Measurements from ENCODE around the gene GUCY2F. TPM values are rescaled to one million over a fixed set of nuclear protein-coding genes. Genes with fewer than 3 reads are reported as not detected.

The GUCY2F gene
- total RNA-seq, 2 donors from 2014 or later: not detected

GRCh38 chrX:109350051-109350450 is 131.8 kb downstream of the GUCY2F start:
- no peaks in the 10 kb centered on the region for H3K4me1 ChIP-seq (ENCODE audit: control insufficient read depth in 1 of 2, low read depth in 2 of 2)
- H3K9me3 ChIP-seq: no peaks in the 10 kb centered on the region
- H3K36me3 ChIP-seq: no peaks in the 10 kb centered on the region
- H3K4me3 ChIP-seq: no peak overlapping the region
- H3K27ac ChIP-seq: no peak overlapping the region
- ATAC-seq (ENCODE audit: insufficient number of reproducible peaks, low FRiP score, low read depth) (no peak), DNase-seq (ENCODE audit: low spot score) (no peak)
- TF ChIP-seq CTCF (IDR thresholded peaks at IDR 0.05): no peak
- H3K27me3 ChIP-seq (replicated peaks; ENCODE audit: insufficient read depth): no peaks in the 10 kb centered on the region

- H3K9me3 ChIP-seq: no peaks in the 10 kb centered on the region
- no peaks in the 10 kb centered on the region for H3K4me1 ChIP-seq (ENCODE audit: control insufficient read depth in 1 of 2, low read depth in 2 of 2)
- H3K4me3 ChIP-seq: no peak overlapping the region
- ATAC-seq (ENCODE audit: insufficient number of reproducible peaks, low FRiP score, low read depth) (no peak), DNase-seq (ENCODE audit: low spot score) (no peak)
- no peaks in the 10 kb centered on the region for H3K27me3 ChIP-seq (replicated peaks; ENCODE audit: insufficient read depth)
- no peaks in the 10 kb centered on the region for H3K36me3 ChIP-seq
- H3K27ac ChIP-seq: no peak overlapping the region
- no peak for TF ChIP-seq CTCF (IDR thresholded peaks at IDR 0.05)
Measured at GRCh38 chrX:109347632-109348031, 134.3 kb downstream of the GUCY2F start.

- ATAC-seq (ENCODE audit: insufficient number of reproducible peaks, low FRiP score, low read depth): no peak
- Histone ChIP-seq H3K4me1 (ENCODE audit: control insufficient read depth in 1 of 2, low read depth in 2 of 2) (no peaks in the 10 kb centered on the region), H3K27me3 (replicated peaks; ENCODE audit: insufficient read depth) (no peaks in the 10 kb centered on the region), H3K9me3 (no peaks in the 10 kb centered on the region), H3K27ac (no peak overlapping the region), H3K4me3 (no peak overlapping the region), H3K36me3 (no peaks in the 10 kb centered on the region)
- DNase-seq (ENCODE audit: low spot score): no peak
- no peak for TF ChIP-seq CTCF (IDR thresholded peaks at IDR 0.05)
Measured at GRCh38 chrX:109346491-109346890, 135.4 kb downstream of the GUCY2F start.

- no peak for TF ChIP-seq CTCF (IDR thresholded peaks at IDR 0.05)
- H3K27ac ChIP-seq: no peak overlapping the region
- no peaks in the 10 kb centered on the region for H3K27me3 ChIP-seq (replicated peaks; ENCODE audit: insufficient read depth)
- no peak for DNase-seq (ENCODE audit: low spot score)
- no peaks in the 10 kb centered on the region for H3K4me1 ChIP-seq (ENCODE audit: control insufficient read depth in 1 of 2, low read depth in 2 of 2)
- no peaks in the 10 kb centered on the region for H3K36me3 ChIP-seq
- no peaks in the 10 kb centered on the region for H3K9me3 ChIP-seq
- ATAC-seq (ENCODE audit: insufficient number of reproducible peaks, low FRiP score, low read depth): no peak
- H3K4me3 ChIP-seq: no peak overlapping the region
Measured at GRCh38 chrX:109345856-109346255, 136.0 kb downstream of the GUCY2F start.

GRCh38 chrX:109344678-109345077 is 137.2 kb downstream of the GUCY2F start:
- Histone ChIP-seq H3K36me3 (no peaks in the 10 kb centered on the region), H3K9me3 (no peaks in the 10 kb centered on the region), H3K27ac (no peak overlapping the region), H3K4me3 (no peak overlapping the region), H3K27me3 (replicated peaks; ENCODE audit: insufficient read depth) (no peaks in the 10 kb centered on the region), H3K4me1 (ENCODE audit: control insufficient read depth in 1 of 2, low read depth in 2 of 2) (no peaks in the 10 kb centered on the region)
- TF ChIP-seq CTCF (IDR thresholded peaks at IDR 0.05): no peak
- no peak for DNase-seq (ENCODE audit: low spot score)
- no peak for ATAC-seq (ENCODE audit: insufficient number of reproducible peaks, low FRiP score, low read depth)
